ACC112 (cell line): Measurements from ENCODE around the gene ARHGAP22.

ENCODE experiments used
- H2AFZ ChIP-seq: fragments of 200-600 bp; sonication (generic); one replicate; pipeline ENCODE4 v1.6.0; 2017; ENCODE audit warnings: antibody characterized with exemption, low read length; ENCODE audit not compliant: unreplicated experiment
- H3K27ac ChIP-seq: fragments of 200-600 bp; sonication (generic); 2 replicates; pipeline ENCODE4 v1.5.1; 2014; ENCODE audit warnings: low read depth, mild to moderate bottlenecking, antibody characterized with exemption, low read length, moderate library complexity
- H3K27me3 ChIP-seq: fragments of 200-600 bp; sonication (generic); 2 replicates; pipeline ENCODE4 v1.6.1; 2014; ENCODE audit warnings: mild to moderate bottlenecking, antibody characterized with exemption, low read length, moderate library complexity, mixed read lengths; ENCODE audit not compliant: insufficient read depth
- H3K36me3 ChIP-seq: fragments of 200-600 bp; sonication (generic); 2 replicates; pipeline ENCODE4 v1.6.1; 2016; ENCODE audit warnings: mild to moderate bottlenecking, antibody characterized with exemption, low read length, moderate library complexity, mixed read lengths; ENCODE audit not compliant: insufficient read depth
- H3K4me1 ChIP-seq: fragments of 200-600 bp; sonication (generic); one replicate; pipeline ENCODE4 v1.6.1; 2016; ENCODE audit warnings: low read length, mixed read lengths; ENCODE audit not compliant: insufficient read depth, unreplicated experiment, control insufficient read depth
- H3K4me3 ChIP-seq: fragments of 200-600 bp; sonication (generic); 2 replicates; pipeline ENCODE4 v1.5.1; 2014; ENCODE audit warnings: mild to moderate bottlenecking, low read depth, low read length
- H3K79me2 ChIP-seq: fragments of 200-600 bp; sonication (generic); one replicate; pipeline ENCODE4 v1.6.0; 2016; ENCODE audit warnings: low read length; ENCODE audit not compliant: control insufficient read depth, unreplicated experiment, insufficient read depth

ARHGAP22 gene

DNA sequence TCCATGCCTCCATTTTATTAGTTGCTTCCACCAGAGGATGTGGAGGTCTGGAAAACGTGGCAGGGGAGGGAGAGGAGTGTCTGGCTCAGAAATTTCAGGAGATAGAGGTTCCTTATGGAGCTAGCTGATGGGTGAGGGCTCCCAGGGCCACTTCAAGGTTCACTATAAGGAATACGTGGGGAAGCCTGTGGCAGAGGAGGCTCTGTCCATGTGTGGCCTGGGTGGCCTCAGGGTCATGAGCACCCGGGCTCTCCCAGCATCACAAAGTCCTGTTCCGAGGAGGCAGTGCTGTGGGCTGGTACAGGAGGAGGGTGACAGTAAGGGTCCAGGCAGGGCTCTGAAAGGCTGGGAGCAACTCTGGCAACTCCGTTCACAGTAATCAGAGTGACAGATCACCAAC, 24.6 kb downstream of the ARHGAP22 start:
- Histone ChIP-seq H3K27ac (no peak overlapping the region), H3K4me3 (no peak overlapping the region), H3K36me3 (peaks cover 28% of the 10 kb centered on the region; the same call in 1 of the 2 replicates), H2AFZ (no peak overlapping the region), H3K79me2 (peaks cover 57% of the 10 kb centered on the region), H3K4me1 (peaks cover 12% of the 10 kb centered on the region), H3K27me3 (no peaks in the 10 kb centered on the region)

DNA sequence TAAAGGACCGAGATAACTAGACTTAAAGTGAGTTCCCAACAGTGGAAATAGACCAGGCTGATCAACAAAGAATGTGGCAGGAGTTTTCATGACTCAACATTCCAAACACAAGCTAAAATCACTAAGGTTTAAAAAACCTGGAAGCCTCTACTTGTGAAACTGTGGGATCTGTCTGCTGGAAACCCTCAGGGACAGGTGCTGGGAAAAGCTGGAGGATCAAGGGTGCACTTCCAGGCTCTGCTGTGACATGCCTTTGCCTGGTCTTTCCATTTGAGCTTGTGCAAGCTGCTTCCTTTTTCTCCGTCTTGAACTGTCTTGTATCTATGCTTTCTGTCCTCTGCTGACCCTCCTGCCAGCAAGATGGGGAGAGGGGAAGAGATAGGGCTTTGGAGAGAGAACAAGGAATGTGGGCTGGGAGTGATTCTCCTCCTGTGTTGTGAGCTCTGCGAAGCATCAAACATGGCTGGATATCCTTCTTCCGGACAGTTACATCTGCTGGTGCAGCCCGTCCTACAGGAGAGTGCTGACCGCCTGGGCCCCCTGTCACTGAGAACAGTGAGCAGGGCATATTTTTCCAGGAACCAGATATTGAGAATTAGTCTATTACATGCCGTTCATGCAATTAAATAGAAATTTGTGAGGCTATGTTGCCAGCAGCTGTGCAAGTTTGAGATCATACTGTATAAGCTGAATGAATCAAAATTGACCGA, 25.5 kb downstream of the ARHGAP22 start:
- Histone ChIP-seq H3K79me2 (peaks cover 51% of the 10 kb centered on the region), H3K36me3 (peaks cover 34% of the 10 kb centered on the region), H3K4me1 (peaks cover 12% of the 10 kb centered on the region), H3K27ac (no peak overlapping the region), H3K27me3 (no peaks in the 10 kb centered on the region), H2AFZ (no peak overlapping the region), H3K4me3 (no peak overlapping the region)

DNA sequence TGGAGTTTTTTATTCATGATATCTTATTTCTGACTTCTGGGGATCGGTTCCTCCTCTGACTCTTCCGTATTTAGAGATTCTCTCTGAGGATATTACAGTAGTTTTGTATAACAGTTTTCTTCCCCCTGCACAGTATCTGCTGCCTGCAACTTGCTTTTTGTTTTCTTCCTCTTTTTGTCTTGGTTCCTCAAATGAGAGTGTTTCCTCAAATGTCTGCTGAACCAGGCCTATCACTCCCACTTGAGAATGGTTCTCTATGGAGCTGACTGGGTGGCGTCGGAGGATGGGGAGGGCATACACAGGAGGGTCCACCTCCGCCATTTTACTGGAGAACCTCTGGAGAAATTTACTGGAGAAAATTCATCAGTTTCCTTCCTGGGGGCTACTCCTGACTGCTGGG, 27.7 kb downstream of the ARHGAP22 start:
- H3K27me3 ChIP-seq: no peaks in the 10 kb centered on the region
- peaks cover 14% of the 10 kb centered on the region for H3K4me1 ChIP-seq
- peaks cover 35% of the 10 kb centered on the region for H3K36me3 ChIP-seq
- H3K79me2 ChIP-seq: peaks cover 31% of the 10 kb centered on the region
- no peak overlapping the region for H2AFZ ChIP-seq
- no peak overlapping the region for H3K27ac ChIP-seq
- H3K4me3 ChIP-seq: no peak overlapping the region

DNA sequence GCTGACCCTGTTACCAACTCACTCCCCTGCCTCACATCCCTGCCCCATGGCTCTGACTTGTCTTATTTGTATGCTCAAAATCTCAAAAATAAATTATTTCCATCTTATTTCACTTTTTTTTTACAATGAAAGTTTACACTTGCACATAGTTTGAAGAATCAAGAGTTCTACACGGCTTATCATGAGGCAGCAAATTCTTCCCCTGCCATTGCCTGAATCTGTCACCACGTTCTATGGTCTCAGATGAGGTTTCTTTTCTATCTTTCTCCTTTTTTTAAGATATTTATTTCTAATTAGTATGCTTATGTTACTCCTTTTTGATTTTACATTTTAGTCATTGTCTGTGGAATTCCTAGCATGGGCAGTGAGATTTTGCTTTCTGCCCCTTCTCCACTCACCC, 28.4 kb downstream of the ARHGAP22 start:
- H3K27me3 ChIP-seq: no peaks in the 10 kb centered on the region
- peaks cover 15% of the 10 kb centered on the region for H3K4me1 ChIP-seq
- H2AFZ ChIP-seq: no peak overlapping the region
- no peak overlapping the region for H3K27ac ChIP-seq
- H3K79me2 ChIP-seq: peaks cover 32% of the 10 kb centered on the region
- H3K4me3 ChIP-seq: no peak overlapping the region
- H3K36me3 ChIP-seq: peaks cover 33% of the 10 kb centered on the region

DNA sequence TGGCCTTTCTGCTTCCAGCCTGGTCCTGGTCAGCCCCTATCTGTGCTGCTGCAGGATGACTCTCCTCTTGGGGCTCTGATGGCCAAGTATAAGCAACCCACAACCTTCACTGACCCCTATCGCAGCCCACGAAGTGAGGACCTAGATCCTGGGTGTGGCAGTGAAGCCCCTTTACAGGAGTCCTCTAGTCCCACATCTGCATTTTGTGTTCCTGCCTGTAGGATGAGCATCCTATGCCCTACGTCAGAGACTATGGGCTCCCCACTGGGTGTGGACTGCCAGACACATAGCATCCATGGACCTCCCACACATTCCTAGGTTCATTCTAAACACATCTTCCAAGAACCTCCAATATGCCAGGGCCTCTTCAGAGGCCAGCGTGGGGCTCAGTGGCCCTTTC, 29.0 kb downstream of the ARHGAP22 start:
- H3K4me3 ChIP-seq: no peak overlapping the region

DNA sequence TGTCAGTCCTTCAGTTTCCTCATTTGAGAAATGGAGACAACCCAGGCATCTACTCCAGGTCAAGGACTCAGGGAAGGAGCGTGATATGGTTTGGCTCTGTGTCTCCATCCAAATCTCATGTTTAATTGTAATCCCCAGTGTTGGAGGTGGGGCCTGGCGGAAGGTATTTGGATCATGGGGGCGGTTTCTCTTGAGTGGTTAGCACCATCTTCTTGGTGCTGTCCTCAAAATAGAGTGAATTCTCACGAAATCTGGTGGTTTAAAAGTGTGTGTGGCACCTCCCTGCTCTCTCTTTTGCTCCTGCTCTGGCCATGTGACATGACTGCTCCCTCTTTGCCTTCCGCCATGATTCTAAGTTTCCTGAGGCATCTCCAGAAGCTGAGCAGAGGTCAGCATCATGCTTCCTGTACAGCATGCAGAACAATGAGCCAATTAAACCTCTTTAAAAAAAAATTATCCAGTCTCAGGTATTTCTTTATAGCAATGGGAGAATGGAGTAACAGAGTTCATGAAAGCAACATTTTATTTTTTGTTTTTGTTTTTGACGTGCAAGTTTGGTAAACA, 30.0 kb downstream of the ARHGAP22 start:
- H3K27ac ChIP-seq: no peak overlapping the region
- no peak overlapping the region for H3K4me3 ChIP-seq
- H3K36me3 ChIP-seq: peaks cover 31% of the 10 kb centered on the region
- H3K4me1 ChIP-seq: peaks cover 12% of the 10 kb centered on the region
- peaks cover 26% of the 10 kb centered on the region for H3K79me2 ChIP-seq
- H2AFZ ChIP-seq: no peak overlapping the region
- no peaks in the 10 kb centered on the region for H3K27me3 ChIP-seq

More for the DNA sequence above, 29.0 kb downstream of the ARHGAP22 start:
- Histone ChIP-seq H3K4me1 (peaks cover 15% of the 10 kb centered on the region), H3K27me3 (no peaks in the 10 kb centered on the region), H3K79me2 (peaks cover 32% of the 10 kb centered on the region), H2AFZ (no peak overlapping the region), H3K27ac (no peak overlapping the region), H3K36me3 (peaks cover 31% of the 10 kb centered on the region)

DNA sequence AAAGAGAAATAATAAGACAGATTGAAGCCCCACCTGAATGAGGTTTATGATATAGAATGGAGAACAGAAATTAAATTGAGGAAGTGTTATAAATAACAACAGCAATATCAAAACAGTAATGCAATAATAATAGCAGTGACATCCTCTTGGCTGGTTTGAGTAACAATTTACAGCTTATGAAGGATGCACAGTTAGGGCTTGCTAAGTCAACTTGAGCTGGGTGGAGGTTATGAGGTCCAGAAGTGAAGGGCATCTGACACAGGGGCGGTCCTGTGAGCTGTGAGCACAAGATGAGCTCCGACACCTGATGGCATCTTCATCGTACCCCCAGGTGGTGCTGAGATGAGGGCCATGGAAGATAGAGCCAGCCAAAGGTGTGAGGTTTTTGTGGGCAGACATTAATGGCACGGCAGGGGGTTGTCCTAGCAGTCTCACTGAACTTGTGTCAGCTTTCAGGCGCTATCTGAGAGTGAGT, 30.5 kb downstream of the ARHGAP22 start:
- Histone ChIP-seq H3K27me3 (no peaks in the 10 kb centered on the region), H2AFZ (no peak overlapping the region), H3K4me1 (peaks cover 7% of the 10 kb centered on the region), H3K79me2 (peaks cover 25% of the 10 kb centered on the region), H3K27ac (no peak overlapping the region), H3K4me3 (no peak overlapping the region), H3K36me3 (peaks cover 28% of the 10 kb centered on the region)

DNA sequence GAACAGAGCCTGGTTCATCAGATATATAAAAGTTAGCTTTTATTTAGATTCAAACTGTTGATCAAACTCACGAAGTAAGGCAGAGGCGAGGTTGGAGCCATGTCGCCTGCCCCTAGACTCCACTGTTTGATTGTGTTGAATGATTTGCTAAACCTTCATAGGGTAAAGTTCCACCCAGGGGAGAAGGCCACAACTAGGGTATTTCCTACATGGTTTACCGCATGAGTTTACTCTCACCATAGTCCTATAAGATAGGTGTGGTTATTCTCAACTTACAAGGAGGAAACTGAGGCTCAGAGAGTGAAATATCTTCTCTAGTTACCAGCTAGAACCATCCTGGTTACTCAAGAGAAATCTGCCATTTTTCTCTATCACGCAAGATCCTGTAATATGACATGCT, 31.8 kb downstream of the ARHGAP22 start:
- Histone ChIP-seq H3K27ac (no peak overlapping the region), H3K79me2 (peaks cover 22% of the 10 kb centered on the region), H3K4me3 (no peak overlapping the region), H3K27me3 (no peaks in the 10 kb centered on the region), H2AFZ (no peak overlapping the region), H3K4me1 (peaks cover 3% of the 10 kb centered on the region), H3K36me3 (peaks cover 24% of the 10 kb centered on the region)

DNA sequence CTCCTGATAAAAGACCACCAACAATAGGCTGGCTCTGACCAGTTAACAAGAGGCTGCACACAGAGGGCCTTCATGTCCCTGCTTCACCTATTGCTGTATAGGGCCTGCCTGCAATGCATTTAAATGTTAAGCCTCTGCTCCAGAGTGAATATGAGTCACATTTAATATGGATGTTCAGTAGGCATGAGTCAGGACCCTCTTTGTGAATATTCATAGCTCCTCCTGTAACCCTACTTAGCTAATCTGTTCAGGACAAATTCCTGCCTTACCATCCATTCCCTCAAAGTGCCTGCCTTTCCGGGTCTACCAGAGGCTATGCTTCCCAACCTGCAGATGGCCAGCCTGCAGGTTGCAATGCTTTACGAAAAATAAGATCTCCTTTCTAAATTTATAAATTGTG, 32.5 kb downstream of the ARHGAP22 start:
- Histone ChIP-seq H3K27ac (no peak overlapping the region), H2AFZ (no peak overlapping the region), H3K36me3 (peaks cover 23% of the 10 kb centered on the region), H3K27me3 (no peaks in the 10 kb centered on the region), H3K4me3 (no peak overlapping the region), H3K79me2 (peaks cover 18% of the 10 kb centered on the region), H3K4me1 (peaks cover 3% of the 10 kb centered on the region)

DNA sequence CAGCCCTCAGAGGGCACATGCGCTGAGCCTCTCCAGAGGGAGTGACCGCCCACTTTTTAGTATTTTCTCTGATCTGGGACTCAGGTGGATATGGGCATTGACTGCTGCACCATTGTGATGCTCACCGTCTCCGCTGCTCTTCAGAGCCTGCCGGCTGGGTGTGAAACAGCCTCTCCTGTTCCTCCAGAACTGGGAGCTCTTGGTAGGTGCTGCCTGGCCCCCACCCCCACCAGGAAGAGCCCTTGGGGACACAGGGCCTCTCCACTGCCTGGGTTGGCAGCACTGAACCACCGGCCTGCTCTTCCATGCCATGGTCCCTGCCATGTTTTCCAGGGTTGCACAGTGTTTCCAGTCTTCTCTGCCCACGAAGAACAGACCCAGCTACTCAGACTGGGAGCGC, 36.3 kb downstream of the ARHGAP22 start:
- Histone ChIP-seq H3K79me2 (peaks cover 20% of the 10 kb centered on the region), H2AFZ (no peak overlapping the region), H3K36me3 (peaks cover 6% of the 10 kb centered on the region), H3K4me1 (peaks cover 3% of the 10 kb centered on the region), H3K27me3 (no peaks in the 10 kb centered on the region), H3K27ac (no peak overlapping the region), H3K4me3 (no peak overlapping the region)

DNA sequence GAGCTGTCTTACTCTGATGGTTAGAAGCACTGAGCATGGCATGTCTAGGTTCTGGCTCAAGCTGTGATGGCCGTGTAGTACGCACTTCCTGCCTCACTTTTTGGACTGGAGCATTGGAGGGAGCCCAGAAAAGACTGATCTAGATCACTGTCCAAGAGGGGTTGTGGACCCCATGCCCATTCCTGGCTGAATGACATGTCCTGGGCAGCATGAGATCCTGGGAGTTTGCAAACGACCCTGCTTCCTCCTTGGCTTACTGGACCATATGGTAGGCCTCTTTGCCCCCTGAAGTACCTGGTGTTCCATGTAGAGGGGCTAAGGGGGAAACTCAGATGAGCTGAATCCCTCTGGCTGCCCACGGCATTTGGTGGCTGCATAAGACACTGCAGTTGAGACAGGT, 36.7 kb downstream of the ARHGAP22 start:
- no peaks in the 10 kb centered on the region for H3K27me3 ChIP-seq
- H3K27ac ChIP-seq: no peak overlapping the region
- H3K36me3 ChIP-seq: peaks cover 6% of the 10 kb centered on the region
- H2AFZ ChIP-seq: no peak overlapping the region
- H3K4me3 ChIP-seq: no peak overlapping the region
- H3K79me2 ChIP-seq: peaks cover 20% of the 10 kb centered on the region
- H3K4me1 ChIP-seq: peaks cover 3% of the 10 kb centered on the region
